ENCODE results near the gene AOC2.

Gene AOC2, protein sequence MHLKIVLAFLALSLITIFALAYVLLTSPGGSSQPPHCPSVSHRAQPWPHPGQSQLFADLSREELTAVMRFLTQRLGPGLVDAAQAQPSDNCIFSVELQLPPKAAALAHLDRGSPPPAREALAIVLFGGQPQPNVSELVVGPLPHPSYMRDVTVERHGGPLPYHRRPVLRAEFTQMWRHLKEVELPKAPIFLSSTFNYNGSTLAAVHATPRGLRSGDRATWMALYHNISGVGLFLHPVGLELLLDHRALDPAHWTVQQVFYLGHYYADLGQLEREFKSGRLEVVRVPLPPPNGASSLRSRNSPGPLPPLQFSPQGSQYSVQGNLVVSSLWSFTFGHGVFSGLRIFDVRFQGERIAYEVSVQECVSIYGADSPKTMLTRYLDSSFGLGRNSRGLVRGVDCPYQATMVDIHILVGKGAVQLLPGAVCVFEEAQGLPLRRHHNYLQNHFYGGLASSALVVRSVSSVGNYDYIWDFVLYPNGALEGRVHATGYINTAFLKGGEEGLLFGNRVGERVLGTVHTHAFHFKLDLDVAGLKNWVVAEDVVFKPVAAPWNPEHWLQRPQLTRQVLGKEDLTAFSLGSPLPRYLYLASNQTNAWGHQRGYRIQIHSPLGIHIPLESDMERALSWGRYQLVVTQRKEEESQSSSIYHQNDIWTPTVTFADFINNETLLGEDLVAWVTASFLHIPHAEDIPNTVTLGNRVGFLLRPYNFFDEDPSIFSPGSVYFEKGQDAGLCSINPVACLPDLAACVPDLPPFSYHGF

DNA sequence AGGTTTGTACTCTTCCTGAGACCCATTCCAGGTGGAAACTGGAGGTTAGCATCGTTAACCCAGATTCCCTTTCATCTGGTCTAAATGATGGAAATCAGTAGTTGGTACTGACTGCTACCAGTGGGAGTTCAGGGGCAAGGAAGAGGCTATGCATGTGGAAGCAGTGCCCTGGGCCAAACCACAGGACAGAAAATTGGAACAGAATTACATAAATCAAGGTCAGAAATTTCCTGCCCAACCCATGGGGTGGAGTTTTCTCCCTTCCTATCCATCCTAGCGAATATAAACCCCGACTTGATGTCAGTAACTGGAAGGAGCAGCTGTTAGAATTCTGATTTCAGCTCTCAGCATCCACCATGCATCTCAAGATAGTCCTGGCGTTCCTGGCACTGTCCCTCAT is at the start of gene AOC2:
Gene AOC2, plus strand, starts transcription at position 310 of the 400 bp plus-strand sequence. Its CDS starts 47 bp downstream, at position 357.
- H3K9me3 ChIP-seq (ENCODE audit: insufficient read depth, low read length), result no peaks in the 10 kb centered on the region
- no peaks in the 10 kb centered on the region for H3K4me1 ChIP-seq (ENCODE audit: insufficient read depth, insufficient read length)
- H3K4me3 ChIP-seq (ENCODE audit: insufficient read length, low read depth), result no peak within 1 kb of the TSS
- DNase-seq (ENCODE audit: low read depth, low spot score), result no peak
- peaks cover 65% of the 10 kb centered on the region for H3K36me3 ChIP-seq (ENCODE audit: insufficient read depth, insufficient read length, low read length)
- no peak for TF ChIP-seq YY1 (IDR thresholded peaks at IDR 0.05; ENCODE audit: insufficient read depth, insufficient read length)
- TF ChIP-seq ZNF274 (IDR thresholded peaks at IDR 0.05; ENCODE audit: low read depth, low read length), result no peak
- no peak for TF ChIP-seq SUZ12 (IDR thresholded peaks at IDR 0.05; ENCODE audit: extremely low read depth, insufficient read depth, insufficient read length)
- H3K9ac ChIP-seq (ENCODE audit: insufficient read length, low read depth), result no peak within 1 kb of the TSS
- H3K27me3 ChIP-seq (ENCODE audit: insufficient read depth, insufficient read length), result no peaks in the 10 kb centered on the region

DNA sequence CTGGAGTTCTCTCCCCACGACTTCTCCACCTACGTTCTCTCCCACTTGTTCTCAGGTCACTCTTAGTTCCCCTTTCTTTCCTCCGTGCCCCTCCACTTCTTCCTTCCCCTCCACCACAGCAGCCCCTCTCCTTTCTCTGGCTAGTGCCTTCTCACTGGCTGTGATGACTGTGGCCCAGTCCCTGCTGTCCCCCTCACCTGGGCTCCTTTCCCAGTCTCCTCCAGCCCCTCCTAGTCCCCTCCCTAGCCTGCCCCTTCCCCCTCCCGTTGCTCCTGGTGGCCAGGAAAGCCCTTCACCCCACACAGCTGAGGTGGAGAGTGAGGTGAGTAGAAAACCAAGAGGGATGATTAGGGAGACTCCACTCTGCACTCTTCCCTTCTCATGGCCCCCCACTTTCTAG is 49.3 kb upstream of the AOC2 start:
- Histone ChIP-seq H3K9ac (ENCODE audit: insufficient read length, low read depth) (no peak overlapping the region), H3K36me3 (ENCODE audit: insufficient read depth, insufficient read length, low read length) (peaks cover 41% of the 10 kb centered on the region), H3K4me1 (ENCODE audit: insufficient read depth, insufficient read length) (peaks cover 2% of the 10 kb centered on the region), H3K27me3 (ENCODE audit: insufficient read depth, insufficient read length) (no peaks in the 10 kb centered on the region), H3K9me3 (ENCODE audit: insufficient read depth, low read length) (peaks cover 8% of the 10 kb centered on the region; the same call in 1 of the 2 replicates), H3K4me3 (ENCODE audit: insufficient read length, low read depth) (no peak overlapping the region)
- TF ChIP-seq ZNF274 (IDR thresholded peaks at IDR 0.05; ENCODE audit: low read depth, low read length) (no peak), YY1 (IDR thresholded peaks at IDR 0.05; ENCODE audit: insufficient read depth, insufficient read length) (no peak), SUZ12 (IDR thresholded peaks at IDR 0.05; ENCODE audit: extremely low read depth, insufficient read depth, insufficient read length) (no peak)
- DNase-seq (ENCODE audit: low read depth, low spot score), result no peak

DNA sequence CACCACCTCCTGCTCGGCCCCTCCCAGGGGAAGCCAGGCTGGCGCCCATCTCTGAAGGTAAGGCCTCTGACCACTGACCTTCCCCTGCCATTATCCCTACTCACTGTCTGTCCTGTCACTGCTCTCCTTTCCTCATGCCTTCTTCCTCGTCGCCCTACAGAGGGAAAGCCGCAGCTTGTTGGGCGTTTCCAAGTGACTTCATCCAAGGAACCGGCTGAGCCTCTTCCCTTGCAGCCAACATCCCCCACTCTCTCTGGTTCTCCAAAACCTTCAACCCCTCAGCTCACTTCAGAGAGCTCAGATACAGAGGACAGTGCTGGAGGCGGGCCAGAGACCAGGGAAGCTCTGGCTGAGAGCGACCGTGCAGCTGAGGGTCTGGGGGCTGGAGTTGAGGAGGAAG is 48.9 kb upstream of the AOC2 start:
- H3K27me3 ChIP-seq (ENCODE audit: insufficient read depth, insufficient read length), result no peaks in the 10 kb centered on the region
- no peak overlapping the region for H3K9ac ChIP-seq (ENCODE audit: insufficient read length, low read depth)
- no peak overlapping the region for H3K4me3 ChIP-seq (ENCODE audit: insufficient read length, low read depth)
- DNase-seq (ENCODE audit: low read depth, low spot score), result no peak
- peaks cover 8% of the 10 kb centered on the region; the same call in 1 of the 2 replicates for H3K9me3 ChIP-seq (ENCODE audit: insufficient read depth, low read length)
- no peak for TF ChIP-seq ZNF274 (IDR thresholded peaks at IDR 0.05; ENCODE audit: low read depth, low read length)
- TF ChIP-seq YY1 (IDR thresholded peaks at IDR 0.05; ENCODE audit: insufficient read depth, insufficient read length), result no peak
- TF ChIP-seq SUZ12 (IDR thresholded peaks at IDR 0.05; ENCODE audit: extremely low read depth, insufficient read depth, insufficient read length), result no peak
- H3K36me3 ChIP-seq (ENCODE audit: insufficient read depth, insufficient read length, low read length), result peaks cover 39% of the 10 kb centered on the region
- peaks cover 2% of the 10 kb centered on the region for H3K4me1 ChIP-seq (ENCODE audit: insufficient read depth, insufficient read length)

DNA sequence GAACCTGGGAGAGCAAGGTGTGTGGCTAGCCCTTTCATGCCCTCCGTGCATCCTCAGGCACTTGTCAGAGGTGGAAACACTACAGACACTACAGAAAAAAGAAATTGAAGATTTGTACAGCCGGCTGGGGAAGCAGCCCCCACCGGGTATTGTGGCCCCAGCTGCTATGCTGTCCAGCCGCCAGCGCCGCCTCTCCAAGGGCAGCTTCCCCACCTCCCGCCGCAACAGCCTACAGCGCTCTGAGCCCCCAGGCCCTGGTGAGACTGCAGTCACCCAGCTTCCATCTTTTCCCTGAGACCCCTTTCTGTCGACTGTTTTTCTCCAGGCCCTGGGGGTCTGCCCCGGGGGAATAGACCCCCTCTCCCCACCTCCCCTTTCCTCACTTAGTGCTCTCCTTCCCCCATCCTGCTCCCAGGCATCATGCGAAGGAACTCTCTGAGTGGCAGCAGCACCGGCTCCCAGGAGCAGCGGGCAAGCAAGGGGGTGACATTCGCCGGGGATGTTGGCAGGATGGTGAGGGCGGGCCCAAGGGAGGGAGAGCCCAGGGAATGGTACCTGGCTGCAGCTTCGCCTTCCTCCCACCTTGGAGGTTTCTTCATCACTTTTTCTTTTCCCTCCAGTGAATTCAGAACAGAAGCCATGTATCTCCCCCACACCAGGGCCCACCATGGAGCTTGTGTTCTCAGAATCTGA is 48.2 kb upstream of the AOC2 start:
- no peak for DNase-seq (ENCODE audit: low read depth, low spot score)
- Histone ChIP-seq H3K36me3 (ENCODE audit: insufficient read depth, insufficient read length, low read length) (peaks cover 35% of the 10 kb centered on the region), H3K4me1 (ENCODE audit: insufficient read depth, insufficient read length) (peaks cover 2% of the 10 kb centered on the region), H3K4me3 (ENCODE audit: insufficient read length, low read depth) (no peak overlapping the region), H3K9me3 (ENCODE audit: insufficient read depth, low read length) (peaks cover 8% of the 10 kb centered on the region; the same call in 1 of the 2 replicates), H3K9ac (ENCODE audit: insufficient read length, low read depth) (peak overlapping the region; percentile 13), H3K27me3 (ENCODE audit: insufficient read depth, insufficient read length) (no peaks in the 10 kb centered on the region)
- TF ChIP-seq YY1 (IDR thresholded peaks at IDR 0.05; ENCODE audit: insufficient read depth, insufficient read length) (no peak), SUZ12 (IDR thresholded peaks at IDR 0.05; ENCODE audit: extremely low read depth, insufficient read depth, insufficient read length) (no peak), ZNF274 (IDR thresholded peaks at IDR 0.05; ENCODE audit: low read depth, low read length) (no peak)

DNA sequence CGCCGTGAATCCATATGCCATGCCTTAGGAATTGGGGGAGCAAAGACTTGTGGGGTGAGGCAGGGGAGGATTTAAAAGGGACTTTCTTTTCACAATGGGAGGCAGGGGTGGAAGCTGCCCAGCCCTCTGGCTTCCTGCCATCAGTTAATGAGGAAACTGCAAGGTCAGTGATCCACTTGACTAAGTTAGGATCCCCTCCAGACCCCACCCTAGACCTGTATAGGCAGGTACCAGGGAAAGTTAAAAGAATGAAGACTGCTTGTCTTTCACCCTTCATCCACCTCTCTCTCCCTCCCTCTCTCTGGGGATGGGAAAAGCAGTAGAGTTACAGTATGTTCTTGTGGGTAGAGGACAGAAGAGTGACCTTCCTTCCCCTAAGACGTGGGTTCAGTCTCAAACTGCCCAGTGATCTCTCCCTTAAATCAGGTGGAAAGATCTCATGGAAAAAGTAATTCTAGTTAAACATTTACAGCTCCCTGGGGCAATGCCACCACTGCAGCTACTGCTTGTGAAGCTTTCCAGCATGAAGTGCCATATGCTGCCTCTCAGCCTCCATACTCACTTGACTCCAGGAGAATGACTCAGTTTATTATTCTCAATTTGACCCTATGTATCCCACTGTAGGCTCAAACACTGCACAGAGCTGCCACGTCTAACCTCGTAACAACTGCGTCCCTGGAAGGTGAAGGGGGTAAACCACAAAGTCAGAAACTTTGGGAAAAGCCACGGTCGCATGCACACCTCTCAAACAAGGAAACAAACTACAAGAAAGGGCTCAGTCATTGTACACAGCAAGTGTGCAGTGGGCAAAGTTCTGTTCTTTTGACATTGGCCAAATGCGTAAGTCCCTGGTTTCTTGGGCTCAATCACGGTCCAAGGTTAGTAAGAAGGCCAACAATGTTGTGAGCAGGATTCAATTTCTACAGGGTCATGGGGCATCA is 47.0 kb upstream of the AOC2 start:
- Histone ChIP-seq H3K9ac (ENCODE audit: insufficient read length, low read depth) (peak overlapping the region; percentile 92), H3K27me3 (ENCODE audit: insufficient read depth, insufficient read length) (no peaks in the 10 kb centered on the region), H3K9me3 (ENCODE audit: insufficient read depth, low read length) (peaks cover 8% of the 10 kb centered on the region; the same call in 1 of the 2 replicates), H3K36me3 (ENCODE audit: insufficient read depth, insufficient read length, low read length) (peaks cover 35% of the 10 kb centered on the region), H3K4me1 (ENCODE audit: insufficient read depth, insufficient read length) (peaks cover 2% of the 10 kb centered on the region), H3K4me3 (ENCODE audit: insufficient read length, low read depth) (peak overlapping the region; percentile 94)
- TF ChIP-seq SUZ12 (IDR thresholded peaks at IDR 0.05; ENCODE audit: extremely low read depth, insufficient read depth, insufficient read length), result no peak
- no peak for TF ChIP-seq YY1 (IDR thresholded peaks at IDR 0.05; ENCODE audit: insufficient read depth, insufficient read length)
- TF ChIP-seq ZNF274 (IDR thresholded peaks at IDR 0.05; ENCODE audit: low read depth, low read length), result no peak
- no peak for DNase-seq (ENCODE audit: low read depth, low spot score)

DNA sequence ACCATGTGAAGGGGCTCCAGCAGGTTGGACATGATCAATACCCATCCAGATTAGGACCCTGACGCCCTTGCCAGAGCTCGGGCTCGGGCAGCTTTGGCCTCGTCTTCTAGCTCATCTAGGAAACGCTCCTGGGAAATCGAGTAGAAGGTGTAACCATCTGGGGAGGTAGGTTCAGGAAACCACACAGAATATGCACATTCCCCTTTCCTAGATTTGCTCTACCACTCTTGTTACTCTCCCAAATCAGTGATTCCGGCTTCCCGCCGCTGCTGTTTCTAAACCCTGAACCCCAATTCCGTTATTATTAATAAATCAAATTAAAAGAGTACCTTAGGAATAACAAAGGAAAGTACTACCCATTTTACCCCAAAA is 46.4 kb upstream of the AOC2 start:
- no peak for TF ChIP-seq SUZ12 (IDR thresholded peaks at IDR 0.05; ENCODE audit: extremely low read depth, insufficient read depth, insufficient read length)
- TF ChIP-seq YY1 (IDR thresholded peaks at IDR 0.05; ENCODE audit: insufficient read depth, insufficient read length), result no peak
- no peak for TF ChIP-seq ZNF274 (IDR thresholded peaks at IDR 0.05; ENCODE audit: low read depth, low read length)
- Histone ChIP-seq H3K9me3 (ENCODE audit: insufficient read depth, low read length) (peaks cover 8% of the 10 kb centered on the region; the same call in 1 of the 2 replicates), H3K36me3 (ENCODE audit: insufficient read depth, insufficient read length, low read length) (peaks cover 35% of the 10 kb centered on the region), H3K4me3 (ENCODE audit: insufficient read length, low read depth) (peak overlapping the region; percentile 94), H3K4me1 (ENCODE audit: insufficient read depth, insufficient read length) (peaks cover 2% of the 10 kb centered on the region), H3K27me3 (ENCODE audit: insufficient read depth, insufficient read length) (no peaks in the 10 kb centered on the region), H3K9ac (ENCODE audit: insufficient read length, low read depth) (peak overlapping the region; percentile 92)
- no peak for DNase-seq (ENCODE audit: low read depth, low spot score)
